Stimulated activated CD8-positive, alpha-beta memory T cell treated with anti-CD3 and anti-CD28 coated beads, Interleukin-12 subunit alpha, Interleukin-12 subunit beta, amount 100 ng/mL, for 24 hours (primary cell): ENCODE measurements around the gene NPM1.
"Not testable (repeated sequence)": the region's sequence is repeated elsewhere in the genome, so short reads cannot be mapped to it uniquely, and the experiment has no call there.

Experiments
- DNase-seq: peaks from one replicate; pipeline ENCODE4 v3.0.0-alpha.2; 2020; ENCODE audit errors: extremely low read depth

NPM1 gene

DNA sequence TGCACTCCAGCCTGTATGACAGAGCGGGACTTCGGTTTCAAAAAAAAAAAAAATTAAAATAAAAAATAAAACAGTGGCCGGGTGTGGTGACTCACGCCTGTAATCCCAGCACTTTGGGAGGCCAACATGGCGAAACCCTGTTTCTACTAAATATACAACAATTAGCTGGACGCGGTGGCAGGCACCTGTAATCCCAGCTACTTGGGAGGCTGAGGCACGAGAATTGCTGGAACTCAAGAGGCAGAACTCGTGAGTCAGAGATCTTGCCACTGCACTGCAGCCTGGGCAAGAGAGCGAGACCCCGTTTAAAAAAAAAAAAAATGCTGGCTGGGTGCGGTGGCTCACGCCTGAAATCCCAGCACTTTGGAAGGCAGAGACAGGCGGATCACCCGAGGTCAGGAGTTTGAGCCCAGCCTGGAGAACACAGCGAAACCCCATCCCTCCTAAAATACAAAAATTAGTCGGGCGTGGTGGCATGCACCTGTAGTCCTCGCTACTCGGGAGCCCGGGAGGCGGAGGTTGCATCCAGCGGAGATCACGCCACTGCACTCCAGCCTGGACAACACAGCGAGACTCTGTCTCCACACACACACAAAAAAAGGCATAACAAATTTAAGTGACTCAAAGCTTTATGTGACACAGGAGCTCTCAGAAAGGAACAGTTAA, 1.5 kb upstream of the NPM1 start:
- no peak for DNase-seq

DNA sequence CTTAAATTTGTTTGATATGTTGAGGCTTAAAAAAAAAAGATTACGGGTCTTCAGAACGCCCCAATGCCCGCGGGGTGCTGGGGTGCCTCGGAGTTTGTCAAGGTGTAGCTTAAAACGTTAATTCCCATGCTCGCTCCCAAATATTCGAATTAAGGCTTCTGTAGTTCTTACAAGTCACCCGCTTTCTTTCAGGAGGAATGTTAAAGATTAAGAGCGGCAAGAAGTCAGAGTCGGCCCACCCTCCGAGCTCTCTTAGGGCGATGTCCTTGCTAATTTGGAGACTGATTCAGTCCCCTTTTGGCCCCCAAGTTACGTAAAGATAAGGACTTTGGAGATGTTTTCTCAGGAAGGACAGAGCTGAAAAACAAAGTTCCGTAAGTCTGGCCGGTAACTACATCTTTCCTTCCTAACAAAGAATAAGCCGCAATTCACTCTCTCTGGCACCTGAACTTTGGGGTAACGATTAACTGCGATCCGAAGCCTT, 746 bp upstream of the NPM1 start:
- no peak for DNase-seq

DNA sequence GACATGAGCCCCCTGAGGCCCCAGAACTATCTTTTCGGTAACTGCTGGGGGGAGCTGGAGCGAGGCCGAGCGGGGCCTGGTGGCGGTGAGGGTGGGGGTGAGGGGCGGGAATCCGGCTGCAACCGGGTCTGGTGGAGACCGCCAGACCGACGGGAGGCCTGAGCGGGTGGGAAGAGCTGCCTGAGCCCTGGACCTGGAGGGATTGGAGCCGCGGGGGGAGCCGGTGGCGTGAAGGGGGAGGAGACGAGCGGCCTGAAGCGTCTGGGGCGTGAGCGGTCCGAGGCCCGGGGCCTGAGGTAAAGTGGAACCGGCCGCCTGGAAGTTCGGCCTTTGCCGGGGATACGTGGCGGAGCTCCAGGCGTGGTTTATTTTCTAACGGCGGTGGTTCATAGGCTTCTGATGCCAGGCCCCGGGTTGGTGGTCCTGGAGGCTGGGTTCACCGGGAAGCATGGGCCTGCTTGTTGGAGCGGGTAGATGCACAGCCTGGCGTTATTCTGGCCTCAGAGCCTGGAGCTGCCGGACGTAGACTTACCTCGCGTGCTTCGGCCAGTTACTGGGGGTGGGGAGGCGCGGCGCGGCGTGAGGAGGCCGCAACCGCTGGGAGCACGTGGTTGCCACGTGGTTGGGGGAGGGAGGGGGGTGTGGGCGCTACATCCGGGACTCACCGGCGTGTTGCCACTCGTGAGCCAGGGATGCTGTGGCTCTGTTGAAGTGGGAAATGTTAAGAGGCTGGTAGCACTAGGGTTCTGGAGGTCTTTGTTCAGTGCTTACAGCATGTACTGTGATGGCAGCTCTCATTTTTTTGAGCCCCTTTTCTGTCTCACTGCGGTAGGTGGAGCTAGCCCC, 544 bp downstream of the NPM1 start:
- DNase-seq: peak; percentile 63

DNA sequence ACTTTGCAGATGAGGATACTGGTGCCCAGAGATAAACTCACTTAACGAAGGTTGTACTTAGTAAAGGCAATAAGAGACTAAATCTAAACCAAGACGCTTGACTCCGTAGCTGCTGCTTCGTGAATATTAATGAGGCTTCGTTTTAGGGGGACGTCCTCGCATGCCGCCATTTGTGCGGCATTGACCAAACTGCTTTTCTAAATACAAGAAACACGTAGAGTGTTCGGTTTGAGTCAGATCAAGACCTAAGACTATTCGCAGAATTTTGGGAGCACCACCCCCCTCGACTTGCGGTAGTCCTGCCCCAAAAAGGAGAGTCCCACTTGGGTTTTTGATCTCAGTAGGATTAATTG, 1.1 kb downstream of the NPM1 start:
- no peak for DNase-seq

DNA sequence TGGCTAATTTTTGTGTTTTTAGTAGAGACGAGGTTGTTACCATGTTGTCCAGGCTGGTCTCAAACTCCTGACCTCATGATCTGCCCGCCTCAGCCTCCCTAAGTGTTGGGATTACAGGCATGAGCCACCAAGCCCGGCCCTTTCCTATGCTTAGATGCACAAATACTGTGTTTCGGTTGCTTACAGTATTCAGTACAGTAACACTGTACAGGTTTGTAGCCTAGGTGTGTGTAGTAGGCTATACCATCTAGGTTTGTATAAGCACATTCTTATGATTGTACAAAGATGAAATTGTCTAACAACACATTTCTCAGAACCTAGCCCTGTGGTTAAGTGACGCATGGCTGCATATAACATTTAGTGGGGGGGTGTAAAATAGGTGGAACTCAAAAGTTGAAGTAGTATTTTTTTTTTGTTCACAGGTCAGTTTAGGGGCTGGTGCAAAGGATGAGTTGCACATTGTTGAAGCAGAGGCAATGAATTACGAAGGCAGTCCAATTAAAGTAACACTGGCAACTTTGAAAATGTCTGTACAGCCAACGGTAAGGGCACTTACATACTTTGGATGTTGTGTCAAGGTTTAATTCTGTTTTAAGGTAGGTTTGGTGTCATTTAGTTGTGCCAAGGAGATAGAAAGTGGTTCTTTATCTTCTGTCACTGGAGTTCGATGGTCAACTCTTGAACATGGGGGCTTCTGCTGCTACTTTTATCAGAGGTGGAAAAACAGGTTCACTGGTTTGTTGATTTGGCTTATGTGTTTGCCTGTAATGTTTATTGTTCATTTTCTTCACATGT, 3.4 kb downstream of the NPM1 start:
- DNase-seq: no peak

DNA sequence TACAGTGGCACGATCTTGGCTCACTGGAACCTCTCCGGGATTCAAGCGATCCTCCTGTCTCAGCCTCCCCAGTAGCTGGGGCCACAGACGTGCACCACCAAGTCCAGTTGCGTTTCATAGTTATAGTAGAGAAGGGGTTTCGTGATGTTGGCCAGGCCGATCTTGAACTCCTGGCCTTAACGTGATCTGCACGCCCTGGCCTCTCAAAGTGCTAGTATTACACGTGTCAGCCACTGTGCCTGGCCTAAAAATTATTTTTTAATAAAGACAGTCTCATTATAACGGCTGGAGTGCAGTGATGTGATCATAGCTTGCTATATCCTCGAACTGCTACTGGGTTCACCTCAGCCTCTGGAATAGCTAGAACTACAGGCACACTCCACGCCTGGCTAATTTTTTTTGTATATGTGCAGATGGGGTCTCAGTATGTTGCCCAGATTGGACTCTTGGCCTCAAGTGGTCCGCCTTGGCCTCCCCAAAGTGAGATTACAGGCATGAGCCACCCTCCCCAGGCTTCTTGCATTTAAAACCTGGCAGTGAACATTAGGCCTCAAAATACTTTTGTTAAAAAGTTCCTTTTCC, 4.4 kb downstream of the NPM1 start:
- DNase-seq: no peak

DNA sequence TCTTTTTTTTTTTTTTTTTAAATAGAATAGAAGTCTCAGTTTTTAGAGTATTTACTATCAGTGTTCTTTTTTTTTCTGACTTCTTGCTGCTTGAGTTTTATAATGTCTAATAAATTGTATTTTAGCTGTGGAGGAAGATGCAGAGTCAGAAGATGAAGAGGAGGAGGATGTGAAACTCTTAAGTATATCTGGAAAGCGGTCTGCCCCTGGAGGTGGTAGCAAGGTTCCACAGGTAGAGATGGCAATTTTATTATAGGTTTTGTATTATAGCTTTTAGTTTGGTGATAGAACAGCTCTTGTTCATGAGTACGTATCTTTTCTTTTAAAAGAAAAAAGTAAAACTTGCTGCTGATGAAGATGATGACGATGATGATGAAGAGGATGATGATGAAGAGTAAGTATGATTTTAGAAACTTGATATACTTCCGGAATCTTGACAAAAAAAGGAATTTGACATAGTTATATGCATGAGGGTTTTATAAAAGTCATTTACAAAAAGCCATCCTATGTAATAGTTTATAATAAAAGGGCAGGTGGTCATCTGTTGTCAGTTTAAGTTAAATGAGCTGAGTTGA, 5.0 kb downstream of the NPM1 start:
- no peak for DNase-seq

DNA sequence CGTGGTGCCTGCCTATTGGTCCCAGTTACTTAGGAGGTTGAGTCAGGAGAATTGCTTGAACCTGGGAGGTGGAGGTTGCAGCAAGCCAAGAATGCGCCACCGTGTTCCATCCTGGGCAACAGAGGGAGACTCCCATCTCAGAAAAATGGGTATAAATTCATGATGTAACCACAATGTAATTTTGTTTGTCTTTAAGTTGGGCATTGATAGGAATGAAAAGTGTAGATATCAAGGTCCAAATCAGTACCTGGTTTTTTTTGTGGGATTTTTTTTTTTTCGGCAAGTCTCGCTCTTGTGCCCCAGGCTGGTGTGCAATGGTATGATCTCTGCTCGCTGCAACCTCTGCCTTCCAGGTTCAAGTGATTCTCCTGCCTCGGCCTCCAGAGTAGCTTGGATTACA, 7.4 kb downstream of the NPM1 start:
- DNase-seq: no peak

DNA sequence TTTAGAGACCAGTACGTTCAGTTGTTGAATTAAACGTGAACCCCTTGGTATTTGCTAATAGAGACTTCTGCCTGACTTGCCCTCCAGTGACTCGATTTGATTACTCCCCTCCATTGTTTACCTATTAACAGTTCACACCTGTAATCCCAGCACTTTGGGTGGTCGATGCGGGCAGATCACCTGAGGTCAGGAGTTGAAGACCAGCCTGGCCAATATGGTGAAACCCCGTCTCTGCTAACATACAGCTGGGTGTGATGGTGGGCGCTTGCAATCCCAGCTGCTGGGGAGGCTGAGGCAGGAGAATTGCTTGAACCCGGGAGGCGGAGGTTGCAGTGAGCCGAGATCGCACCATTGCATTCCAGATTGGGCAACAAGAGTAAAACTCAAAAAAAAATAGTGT, 8.9 kb downstream of the NPM1 start:
- not testable (repeated sequence) for DNase-seq

DNA sequence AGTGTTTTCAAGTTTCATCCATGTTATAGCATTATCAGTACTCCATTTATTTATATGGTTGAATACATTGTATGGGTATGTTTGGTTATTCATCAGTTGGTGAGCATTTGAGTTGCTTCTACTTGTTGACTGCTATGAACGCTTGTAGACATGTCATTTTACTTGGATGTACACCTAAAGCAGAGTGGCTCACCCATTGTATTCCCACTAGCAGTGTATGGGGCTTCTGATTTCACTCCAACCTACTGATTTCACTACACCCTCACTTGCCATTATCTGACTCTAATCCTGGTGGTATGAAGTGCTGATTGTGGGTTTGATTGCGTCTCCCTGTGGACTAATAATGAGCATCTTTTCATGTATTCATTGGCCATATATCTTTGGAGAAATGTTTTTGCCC, 9.5 kb downstream of the NPM1 start:
- DNase-seq: no peak

DNA sequence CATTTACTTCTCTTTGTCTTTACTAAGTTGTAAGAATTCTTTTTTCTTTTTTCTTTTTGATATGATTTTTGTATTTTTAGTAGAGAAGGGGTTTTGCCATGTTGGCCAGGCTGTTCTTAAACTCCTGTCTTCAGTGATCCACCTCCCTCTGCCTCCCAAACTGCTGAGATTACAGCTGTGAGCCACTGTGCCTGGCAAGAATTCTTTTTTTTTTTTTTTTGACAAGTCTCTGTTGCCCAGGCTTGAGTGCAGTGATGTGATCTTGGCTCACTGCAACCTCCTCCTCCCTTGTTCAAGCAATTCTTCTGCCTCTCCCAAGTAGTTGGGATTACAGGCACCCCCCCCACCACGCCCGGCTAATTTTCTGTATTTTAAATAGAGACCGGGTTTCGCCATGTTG, 9.9 kb downstream of the NPM1 start:
- DNase-seq: no peak

DNA sequence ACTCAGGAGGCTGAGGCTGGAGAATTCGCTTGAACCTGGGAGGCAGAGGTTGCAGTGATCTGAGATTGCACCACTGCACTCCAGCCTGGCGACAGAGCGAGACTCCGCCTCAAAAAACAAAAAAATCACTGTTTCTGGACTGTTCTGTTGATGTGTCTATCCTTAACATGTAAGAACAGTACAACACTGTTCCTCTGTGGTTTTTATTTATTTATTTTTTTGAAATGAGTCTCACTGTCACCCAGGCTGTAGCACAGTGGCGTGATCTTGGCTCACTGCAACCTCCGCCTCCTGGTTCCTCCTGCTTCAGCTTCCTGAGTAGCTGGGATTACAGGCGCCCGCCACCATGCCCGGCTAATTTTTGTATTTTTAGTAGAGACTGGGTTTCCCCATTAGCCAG, 11.0 kb downstream of the NPM1 start:
- not testable (repeated sequence) for DNase-seq

DNA sequence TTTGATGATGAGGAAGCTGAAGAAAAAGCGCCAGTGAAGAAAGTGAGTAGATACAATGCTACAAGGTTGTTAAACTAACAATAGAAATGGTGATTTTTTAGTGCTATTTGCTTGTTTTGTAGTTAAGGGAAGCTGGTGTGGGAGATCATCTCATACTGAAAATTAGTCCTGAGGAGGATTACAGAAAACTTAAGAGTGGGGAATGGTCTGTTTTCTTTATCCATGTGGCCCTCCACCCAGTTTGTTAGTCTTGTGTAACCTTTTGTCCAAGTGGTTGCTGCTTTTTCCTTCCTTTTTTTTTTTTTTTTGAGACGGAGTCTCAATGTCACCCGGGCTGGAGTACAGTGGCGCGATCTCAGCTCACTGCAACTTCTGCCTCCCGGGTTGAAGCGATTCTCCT, 12.5 kb downstream of the NPM1 start:
- DNase-seq: no peak

DNA sequence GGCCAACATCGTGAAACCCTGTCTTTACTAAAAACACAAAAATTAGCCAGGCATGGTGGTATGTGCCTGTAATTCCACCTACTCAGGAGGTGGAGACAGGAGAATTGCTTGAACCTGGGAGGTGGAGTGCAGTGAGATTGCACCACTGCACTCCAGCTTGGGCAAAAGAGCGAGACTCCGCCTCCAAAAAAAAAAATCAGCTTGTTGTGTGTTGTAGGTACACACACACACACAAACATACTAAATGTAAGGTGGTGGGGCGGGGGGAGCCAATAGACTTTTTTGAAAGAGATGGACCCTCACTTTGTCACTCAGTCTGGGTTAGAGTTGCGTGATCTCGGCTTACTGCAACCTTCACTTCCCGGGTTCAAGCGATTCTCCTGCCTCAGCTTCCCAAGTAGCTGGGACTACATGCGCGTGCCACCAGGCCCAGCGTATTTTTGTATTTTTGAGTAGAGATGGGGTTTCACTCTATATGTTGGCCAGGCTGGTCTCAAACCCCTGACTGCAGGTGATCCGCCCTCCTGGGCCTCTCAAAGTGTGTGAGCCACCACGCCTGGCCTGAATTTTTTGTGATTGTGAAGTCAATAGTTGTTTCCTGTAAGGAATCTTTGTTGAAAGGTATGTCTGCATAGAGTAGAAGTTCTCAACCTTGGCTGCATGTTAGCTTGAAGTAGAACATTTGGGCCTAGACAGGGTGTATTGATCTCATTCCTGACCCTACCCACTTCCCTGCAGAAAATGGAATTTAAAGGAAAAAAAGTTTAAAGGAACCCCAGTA, 13.7 kb downstream of the NPM1 start:
- no peak for DNase-seq

DNA sequence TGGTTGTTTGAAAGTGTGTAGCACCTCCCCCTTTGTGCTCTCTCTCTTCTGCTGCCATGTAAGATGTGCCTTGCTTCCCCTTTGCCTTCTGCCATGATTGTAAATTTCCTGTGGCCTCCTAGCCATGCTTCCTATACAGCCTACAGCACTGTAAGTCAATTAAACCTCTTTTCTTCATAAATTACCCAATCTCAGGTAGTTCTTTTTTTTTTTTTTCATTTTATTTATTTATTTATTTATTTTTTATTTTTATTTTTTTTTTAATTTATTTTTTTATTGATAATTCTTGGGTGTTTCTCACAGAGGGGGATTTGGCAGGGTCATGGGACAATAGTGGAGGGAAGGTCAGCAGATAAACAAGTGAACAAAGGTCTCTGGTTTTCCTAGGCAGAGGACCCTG, 15.1 kb downstream of the NPM1 start:
- not testable (repeated sequence) for DNase-seq

DNA sequence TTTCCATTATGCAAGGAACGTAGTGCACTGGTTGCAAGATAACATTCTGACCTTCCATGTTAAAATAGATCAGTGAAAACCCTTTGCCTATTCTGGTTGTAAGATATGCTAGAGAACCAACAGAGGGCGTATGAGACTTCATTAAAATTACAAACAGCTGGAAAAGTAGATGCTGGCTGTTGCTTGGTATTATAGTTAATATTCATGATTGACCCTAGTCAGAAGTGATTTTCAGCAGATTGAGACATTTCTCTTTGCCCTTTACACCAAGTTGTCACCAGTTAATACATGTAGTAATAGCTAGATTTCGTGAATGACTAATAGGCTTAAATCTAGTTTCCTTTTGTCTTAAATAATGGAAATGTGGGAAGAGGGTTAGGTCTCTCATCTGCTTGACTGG, 18.0 kb downstream of the NPM1 start:
- DNase-seq: no peak

DNA sequence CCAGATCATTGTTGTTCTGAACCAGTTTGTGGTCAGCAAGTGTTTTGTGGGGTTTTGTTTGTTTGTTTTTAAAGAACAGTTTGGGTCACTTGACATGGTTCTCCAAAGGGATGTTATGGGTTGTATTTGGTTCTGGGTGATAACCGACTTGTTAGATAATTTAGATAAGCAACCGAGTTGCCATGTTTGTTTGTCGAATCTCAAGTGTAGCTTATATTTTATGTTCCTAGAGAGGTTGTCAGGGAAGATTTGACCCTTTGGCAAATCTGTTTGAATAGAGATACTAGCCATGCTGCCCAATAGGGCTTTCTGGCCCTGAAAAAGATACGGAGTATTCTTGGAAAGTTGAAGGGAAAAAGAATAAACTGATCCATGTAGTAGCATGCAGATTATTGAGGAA, 19.6 kb downstream of the NPM1 start:
- no peak for DNase-seq

DNA sequence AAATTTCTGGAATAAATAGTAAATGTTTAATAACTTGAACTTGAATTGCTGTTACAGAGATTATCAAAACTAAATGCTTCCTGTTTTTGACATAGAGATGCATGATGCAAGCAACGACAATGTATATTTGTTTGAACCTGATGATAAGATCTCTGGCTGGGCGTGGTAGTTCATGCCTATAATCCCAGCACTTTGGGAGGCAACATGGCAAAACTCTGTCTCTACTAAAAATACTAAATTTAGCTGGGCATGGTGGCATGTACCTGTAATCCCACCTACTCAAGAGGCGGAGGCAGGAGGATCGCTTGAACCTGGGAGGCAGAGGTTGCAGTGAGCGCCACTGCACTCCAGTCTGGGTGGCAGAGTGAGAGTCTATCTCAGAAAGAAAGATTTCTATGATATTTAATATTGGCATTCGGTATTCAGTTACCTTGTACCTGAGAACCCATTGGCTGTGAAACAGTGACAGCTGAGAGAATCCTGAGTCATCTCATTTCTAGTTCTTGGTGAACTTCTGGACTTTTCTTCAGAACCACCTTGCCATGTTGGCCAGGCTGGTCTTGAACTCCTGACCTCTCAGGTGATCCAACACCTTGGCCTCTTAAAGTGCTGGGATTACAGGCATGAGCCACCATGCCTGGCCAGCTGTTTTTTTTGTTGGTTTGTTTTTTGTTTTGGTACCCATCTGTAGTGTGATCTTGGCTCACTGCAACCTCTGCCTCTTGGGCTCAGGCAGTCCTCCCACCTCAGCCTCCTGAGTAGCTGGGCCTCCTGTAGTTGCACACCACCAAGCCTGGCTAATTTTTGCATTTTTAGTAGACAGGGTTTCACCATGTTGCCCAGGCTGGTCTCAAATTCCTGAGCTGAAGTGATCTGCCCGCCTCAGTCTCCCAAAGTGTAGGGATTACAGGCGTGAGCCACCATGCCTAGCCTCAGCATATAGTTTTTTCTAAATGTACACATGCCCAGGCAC, 21.8 kb downstream of the NPM1 start:
- DNase-seq: no peak

DNA sequence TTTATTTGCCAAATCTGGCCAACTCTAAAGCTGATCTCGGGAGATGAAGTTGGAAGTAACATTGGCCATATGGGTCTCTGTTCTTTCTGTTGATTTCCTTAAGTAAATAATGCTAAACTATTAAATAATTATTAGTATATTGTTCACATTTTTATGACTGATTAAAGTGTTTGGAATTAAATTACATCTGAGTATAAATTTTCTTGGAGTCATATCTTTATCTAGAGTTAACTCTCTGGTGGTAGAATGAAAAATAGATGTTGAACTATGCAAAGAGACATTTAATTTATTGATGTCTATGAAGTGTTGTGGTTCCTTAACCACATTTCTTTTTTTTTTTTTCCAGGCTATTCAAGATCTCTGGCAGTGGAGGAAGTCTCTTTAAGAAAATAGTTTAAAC, 22.5 kb downstream of the NPM1 start:
- no peak for DNase-seq

DNA sequence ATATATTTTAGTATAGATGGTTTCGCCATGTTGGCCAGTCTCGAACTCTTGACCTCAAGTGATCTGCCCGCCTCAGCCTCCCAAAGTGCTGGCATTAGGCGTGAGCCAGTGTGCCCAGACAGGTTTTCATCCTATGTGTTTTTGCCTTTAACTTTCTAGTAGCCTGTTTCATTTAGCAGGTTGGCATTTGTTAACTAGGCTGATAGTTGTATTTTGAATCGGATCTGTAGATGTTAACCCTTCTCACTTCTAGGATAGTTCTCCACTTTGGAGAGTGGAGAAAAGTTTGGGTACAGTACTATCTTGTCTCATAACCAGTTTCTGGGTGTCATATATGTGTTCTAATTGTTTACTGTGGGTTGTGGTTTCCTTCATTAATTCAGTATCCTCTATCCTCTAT, 24.5 kb downstream of the NPM1 start:
- no peak for DNase-seq
